Bronchial epithelial cell (primary cell): ENCODE measurements around the gene CTDSP1. TPM values are rescaled to one million over a fixed set of nuclear protein-coding genes. Genes with fewer than 3 reads are reported as not detected.

ENCODE experiments used
- DNase-seq: peaks from one replicate; pipeline ENCODE4 v3.0.0-alpha.2; 2010; ENCODE audit warnings: low read depth
- FAIRE-seq: peaks from 2 replicates; lab custom pipeline; 2011; peaks lifted over from hg19 to GRCh38; lab: Jason Lieb, UNC
- H3K27me3 ChIP-seq: 2 replicates; pipeline ENCODE4 v1.5.1; 2011; ENCODE audit warnings: low read length; ENCODE audit not compliant: control insufficient read depth, insufficient read depth
- H3K36me3 ChIP-seq: 2 replicates; pipeline ENCODE4 v1.5.1; 2011; ENCODE audit warnings: low read length; ENCODE audit not compliant: control insufficient read depth, insufficient read depth
- H3K4me3 ChIP-seq: 2 replicates; pipeline ENCODE4 v1.5.1; 2011; ENCODE audit warnings: mild to moderate bottlenecking, low read depth, low read length, control low read depth
- CTCF ChIP-seq: IDR thresholded peaks from 2 replicates; pipeline ENCODE4 v1.5.1; 2011; ENCODE audit warnings: mild to moderate bottlenecking, moderate library complexity, low read length, control low read depth, inconsistent platforms; ENCODE audit not compliant: insufficient read depth, severe bottlenecking
- total RNA-seq: library from RNA; depleted of rRNA; stranded (reverse); fragments of >200 nt; gene quantifications from 2 replicates; pipeline ENCODE4 v1.2.1, GENCODE V29; 2014

CTDSP1 gene
- total RNA-seq, 1 donor from 2014 or later = 32.1 TPM

- TF ChIP-seq CTCF = no peak
- DNase-seq (peak; percentile 27), FAIRE-seq (peak; percentile 52)
- Histone ChIP-seq H3K4me3 (peak overlapping the region; percentile 34), H3K36me3 (peaks cover 10% of the 10 kb centered on the region), H3K27me3 (no peaks in the 10 kb centered on the region)
These were observed 7.4 kb downstream of the CTDSP1 start for GRCh38 chr2:218406949-218407618.

DNA sequence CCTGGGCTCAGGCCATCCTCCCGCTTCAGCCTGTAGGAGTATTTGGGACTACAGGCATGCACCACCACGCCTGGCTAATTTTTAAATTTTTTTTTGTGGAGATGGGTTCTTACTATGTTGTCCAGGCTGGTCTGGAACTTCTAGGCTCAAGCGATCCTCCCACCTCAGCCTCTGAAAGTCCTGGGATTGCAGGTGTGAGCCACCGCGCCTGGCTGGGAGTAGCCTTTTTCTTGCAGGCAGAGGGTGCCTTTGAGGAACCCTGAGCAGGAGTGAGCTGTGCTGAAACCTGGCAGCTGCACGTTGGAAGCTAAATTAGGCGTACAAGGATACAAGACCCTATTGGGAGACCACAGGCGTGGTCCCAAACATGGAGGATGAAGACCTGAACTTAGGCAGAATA, 8.0 kb downstream of the CTDSP1 start:
- no peak for DNase-seq
- TF ChIP-seq CTCF = no peak
- Histone ChIP-seq H3K4me3 (no peak overlapping the region), H3K36me3 (peaks cover 7% of the 10 kb centered on the region), H3K27me3 (no peaks in the 10 kb centered on the region)
- no peak for FAIRE-seq

DNA sequence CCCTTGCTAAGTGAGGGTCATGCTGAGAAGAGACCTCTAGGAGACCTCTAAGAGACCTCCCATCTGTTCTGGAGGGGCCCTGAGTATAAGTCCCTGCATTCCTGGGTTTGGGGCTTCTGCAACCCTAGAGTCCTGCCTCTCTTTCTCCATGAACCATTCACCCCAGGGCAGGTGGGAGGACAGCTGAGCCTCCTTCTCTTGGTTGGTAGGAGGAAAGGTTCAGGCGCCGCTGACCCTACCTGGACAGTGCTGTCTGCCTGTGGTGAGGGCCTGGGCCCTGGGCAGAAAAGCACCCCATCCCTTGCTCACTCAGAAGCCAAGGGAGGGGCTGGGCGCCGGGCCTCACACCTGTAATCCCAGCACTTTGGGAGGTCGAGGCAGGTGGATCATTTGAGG, 18.7 kb downstream of the CTDSP1 start:
- Histone ChIP-seq H3K4me3 (no peak overlapping the region), H3K36me3 (no peaks in the 10 kb centered on the region), H3K27me3 (no peaks in the 10 kb centered on the region)
- no peak for TF ChIP-seq CTCF
- FAIRE-seq (no peak), DNase-seq (no peak)

DNA sequence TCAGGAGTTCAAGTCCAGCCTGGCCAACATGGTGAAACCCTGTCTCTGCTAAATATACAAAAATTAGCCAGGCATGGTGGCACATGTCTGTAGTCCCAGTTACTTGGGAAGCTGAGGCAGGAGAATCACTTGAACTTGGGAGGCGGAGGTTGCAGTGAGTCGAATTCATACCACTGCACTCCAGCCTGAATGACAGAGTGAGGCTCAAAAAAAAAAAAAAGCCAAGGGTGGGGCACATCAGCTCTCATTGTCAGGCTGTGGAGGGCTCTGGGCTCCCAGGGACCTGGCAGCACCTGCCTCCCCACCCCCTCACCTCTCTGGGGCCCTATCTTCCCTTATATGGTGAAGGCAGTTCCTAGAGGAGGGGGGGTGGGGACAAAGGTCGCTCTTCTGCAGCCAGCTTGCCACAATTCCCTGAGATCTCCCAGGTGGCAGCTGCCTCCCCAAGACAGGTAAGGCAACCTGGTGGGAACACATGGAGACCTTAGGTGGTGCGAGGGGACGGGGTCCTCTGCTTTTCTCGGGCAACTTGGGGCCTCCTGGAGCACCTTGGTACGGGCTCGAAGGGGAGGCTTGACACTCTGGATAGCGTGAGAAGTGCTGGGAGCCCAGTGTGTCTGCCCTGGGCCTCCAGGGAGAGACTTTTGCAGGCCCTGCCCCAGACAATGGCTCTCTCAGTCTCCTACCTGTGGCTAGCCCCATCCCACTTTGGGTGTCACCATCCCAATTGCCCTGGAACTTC, 19.2 kb downstream of the CTDSP1 start, which contains the start of gene VIL1:
VIL1 (plus strand) TSS at position 407 of the 742 bp plus-strand sequence. CDS start 4,656 bp downstream, outside the sequence.
- no peak for TF ChIP-seq CTCF
- DNase-seq (no peak), FAIRE-seq (no peak)
- Histone ChIP-seq H3K4me3 (no peak within 1 kb of the TSS), H3K36me3 (no peaks in the 10 kb centered on the region), H3K27me3 (no peaks in the 10 kb centered on the region)

GRCh38 chr2:218419630-218420216, 20.1 kb downstream of the CTDSP1 start:
- no peak for TF ChIP-seq CTCF
- no peaks in the 10 kb centered on the region for H3K36me3 ChIP-seq
- DNase-seq = no peak
- FAIRE-seq = no peak
- no peaks in the 10 kb centered on the region for H3K27me3 ChIP-seq
- H3K4me3 ChIP-seq = no peak overlapping the region
